ENCODE measurements around the gene KCNN3. TPM values are rescaled to one million over a fixed set of nuclear protein-coding genes. Genes with fewer than 3 reads are reported as not detected.

KCNN3 gene
- total RNA-seq, 1 experiment from 2014 or later, result 0.36 TPM

DNA sequence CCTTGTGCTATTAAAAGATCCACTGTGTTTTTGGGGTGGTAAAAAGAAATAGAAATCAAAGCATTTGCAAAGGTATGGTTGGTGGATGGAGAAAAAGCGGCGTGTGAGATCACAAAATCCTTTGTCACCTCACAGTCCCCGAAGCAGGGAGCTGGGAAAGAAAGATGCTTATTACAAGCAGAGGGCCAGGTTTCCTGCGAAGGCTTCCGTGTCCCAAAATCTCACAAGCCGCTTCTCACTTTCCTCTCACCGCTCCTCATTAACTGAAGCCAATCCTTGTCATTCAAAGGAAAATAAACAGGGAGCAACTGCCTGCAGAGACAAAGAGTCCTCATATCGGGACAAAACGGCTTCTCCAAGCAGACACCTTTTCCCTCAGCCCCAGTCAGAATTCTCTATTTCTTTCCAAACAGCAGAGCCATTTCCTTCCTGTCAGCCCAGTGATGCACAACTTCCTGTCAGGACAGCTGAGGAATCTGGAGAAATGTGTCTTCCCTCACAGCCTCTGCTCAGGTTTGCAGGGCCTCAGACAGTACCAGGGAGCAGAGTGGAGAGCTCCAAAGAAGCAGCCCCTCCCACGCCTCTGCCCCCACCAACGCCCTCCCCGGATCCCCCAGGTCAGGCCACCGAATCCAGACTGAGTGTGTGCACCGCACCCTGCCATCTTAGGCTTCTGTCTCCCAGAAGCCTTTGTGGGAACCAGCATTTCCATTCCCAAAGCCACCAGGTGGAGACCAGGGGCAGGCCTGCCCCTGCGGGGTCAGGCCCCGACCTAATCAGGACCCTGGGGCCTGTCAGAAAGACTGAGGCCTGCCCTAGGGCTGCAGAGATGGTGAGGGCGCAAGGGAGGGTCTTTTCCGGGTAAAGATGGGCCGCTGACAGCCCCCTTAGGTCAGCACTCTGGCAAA is 29.6 kb downstream of the KCNN3 start:
- DNase-seq (ENCODE audit: low spot score), result peak; percentile 71

GRCh38 chr1:154839691-154840090 is 30.4 kb downstream of the KCNN3 start:
- DNase-seq (ENCODE audit: low spot score), result no peak

- DNase-seq (ENCODE audit: low spot score), result no peak
Observed at GRCh38 chr1:154838988-154839387, 31.1 kb downstream of the KCNN3 start.

DNA sequence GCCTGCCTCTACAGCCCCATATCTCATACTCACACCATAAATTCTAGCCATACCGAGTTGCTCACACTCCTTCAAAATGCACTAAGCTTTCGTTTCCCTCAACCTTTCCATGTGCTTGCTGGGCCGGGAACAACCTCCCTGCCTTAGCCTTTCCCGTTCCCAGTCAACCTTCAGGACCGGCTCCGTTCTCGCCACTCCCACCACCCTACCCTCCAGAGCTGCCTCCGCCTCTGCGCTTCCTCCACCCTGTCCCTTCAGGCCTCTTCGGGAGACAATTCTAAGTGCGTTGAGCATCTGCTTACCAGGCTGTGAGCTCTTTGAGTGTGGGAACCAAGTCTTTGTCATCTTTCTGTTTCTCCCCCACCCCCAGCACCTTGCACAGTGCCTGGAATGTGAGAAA is 31.6 kb downstream of the KCNN3 start:
- no peak for DNase-seq (ENCODE audit: low spot score)

GRCh38 chr1:154837672-154838171 is 32.4 kb downstream of the KCNN3 start:
- no peak for DNase-seq (ENCODE audit: low spot score)

DNA sequence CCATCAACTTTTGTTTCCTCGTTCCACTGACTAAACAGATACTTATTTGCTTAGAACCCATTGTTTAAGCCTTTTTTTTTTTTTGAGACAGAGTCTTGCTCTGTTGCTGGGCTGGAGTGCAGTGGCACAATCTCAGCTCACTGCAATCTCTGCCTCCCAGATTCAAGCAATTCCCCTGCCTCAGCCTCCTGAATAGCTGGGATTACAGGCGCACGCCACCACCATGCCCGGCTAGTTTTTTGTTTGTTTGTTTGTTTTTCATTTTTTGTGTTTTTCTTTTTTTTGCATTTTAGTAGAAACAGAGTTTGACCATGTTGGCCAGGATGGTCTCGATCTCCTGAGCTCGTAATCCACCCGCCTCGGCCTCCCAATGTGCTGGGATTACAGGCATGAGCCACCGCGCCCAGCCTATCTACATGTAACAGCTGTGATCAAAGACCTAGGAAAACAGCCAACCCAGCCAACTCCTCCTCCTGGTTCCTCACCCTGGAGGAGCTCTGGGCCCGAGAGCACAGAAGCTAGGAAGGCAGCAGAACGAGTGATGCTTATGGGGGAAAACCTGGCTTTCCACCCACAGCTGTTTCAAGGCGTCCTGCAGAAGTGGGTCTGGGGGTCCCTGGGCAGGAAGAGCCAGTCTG is 32.9 kb downstream of the KCNN3 start:
- no peak for DNase-seq (ENCODE audit: low spot score)

DNA sequence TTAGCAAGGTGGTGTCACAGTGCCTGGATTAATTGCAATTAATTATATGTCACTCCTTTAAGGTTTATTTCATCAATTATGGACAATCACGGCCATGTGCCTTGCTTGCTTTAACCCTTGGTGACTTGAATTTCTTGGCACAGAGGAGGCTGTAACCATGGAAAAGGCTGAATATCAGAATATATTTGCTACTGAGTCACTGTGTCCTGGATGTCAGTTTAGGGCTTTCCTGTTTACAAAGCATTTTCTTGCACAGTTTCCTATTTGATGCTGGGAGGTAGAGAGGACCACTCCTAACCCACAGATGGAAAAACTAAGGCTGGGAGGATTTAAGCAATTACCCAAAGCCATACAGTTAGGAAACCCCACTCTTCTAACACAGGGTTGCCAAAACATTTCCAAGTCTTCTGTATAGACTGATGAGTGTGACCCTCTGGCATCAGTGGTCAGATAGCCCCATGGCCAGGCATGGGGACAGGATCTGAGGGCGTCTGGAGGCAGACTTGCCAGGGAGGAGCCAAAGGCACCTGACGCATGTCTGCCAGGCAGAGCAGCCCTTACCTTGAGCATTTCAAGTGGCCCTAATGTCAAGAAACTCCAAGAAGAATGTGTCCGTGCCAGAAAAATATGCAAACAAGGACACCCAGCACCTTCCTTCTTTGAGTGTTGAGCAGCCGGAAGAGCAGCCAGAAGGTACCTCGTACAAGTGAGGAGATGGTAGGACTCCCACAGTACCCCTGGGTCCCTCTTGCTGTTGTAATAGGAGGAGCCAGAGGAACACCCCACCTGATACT is 34.4 kb downstream of the KCNN3 start:
- no peak for DNase-seq (ENCODE audit: low spot score)

- DNase-seq (ENCODE audit: low spot score), result no peak
Observed at GRCh38 chr1:154833841-154834240, 36.2 kb downstream of the KCNN3 start.

DNA sequence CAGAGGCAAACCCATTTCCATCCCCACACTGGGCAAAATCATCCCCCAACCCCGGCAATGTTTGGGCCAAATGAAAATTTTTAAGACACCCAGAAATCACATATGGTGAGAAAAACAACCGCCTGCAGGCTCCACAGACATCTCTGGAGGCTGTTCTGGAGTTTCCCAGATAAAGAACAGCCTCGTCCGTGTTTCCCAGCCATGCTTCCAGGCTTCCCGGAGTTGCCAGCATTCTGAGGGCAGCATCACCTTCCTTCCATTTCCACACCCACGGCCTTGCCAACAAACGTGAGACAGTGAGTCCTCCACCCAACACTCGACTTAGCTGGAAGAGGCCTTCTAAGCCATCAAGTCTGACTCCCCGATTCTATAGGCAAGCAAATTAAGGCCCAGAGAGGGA is 36.9 kb downstream of the KCNN3 start:
- no peak for DNase-seq (ENCODE audit: low spot score)

DNA sequence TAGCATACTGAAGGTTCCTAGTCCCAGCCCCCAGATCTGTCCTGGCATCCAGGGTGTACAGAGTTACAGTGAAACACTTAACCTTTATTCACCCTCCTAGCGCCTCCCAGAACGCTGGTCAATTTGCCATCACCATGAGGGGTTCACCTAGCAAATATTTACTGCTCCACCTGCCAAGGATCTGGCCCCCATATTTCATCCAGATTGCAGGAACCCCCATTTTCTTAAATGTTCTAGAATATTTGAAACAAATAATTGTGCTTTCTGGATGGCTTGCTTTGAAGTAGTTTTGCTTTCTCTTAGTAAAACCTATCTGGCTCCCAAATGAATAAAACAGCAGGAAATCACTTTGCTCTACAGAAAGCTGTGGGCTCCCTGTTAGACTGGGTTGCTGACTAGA is 37.7 kb downstream of the KCNN3 start:
- DNase-seq (ENCODE audit: low spot score), result no peak

GRCh38 chr1:154831462-154831861 is 38.6 kb downstream of the KCNN3 start:
- no peak for DNase-seq (ENCODE audit: low spot score)

DNA sequence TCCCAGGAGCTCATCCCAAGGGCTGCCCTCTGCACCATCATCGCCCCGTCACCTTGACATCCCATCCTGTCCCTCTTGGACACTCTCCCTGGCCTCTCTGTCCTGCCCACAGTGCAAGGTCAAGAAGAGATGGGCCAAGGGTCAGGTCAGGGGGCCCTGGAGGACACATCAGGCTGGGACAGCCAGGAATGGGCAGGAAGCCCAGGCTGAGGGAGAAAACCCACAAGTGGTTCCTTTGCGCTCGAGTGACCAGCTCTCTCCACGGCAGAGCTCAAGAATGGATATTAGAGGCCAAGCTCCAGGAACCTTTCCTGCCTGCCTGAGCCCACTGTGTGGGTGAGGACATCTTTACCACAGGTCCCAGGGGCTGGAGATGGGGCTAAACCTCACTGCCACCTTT is 41.0 kb downstream of the KCNN3 start:
- DNase-seq (ENCODE audit: low spot score), result no peak

DNA sequence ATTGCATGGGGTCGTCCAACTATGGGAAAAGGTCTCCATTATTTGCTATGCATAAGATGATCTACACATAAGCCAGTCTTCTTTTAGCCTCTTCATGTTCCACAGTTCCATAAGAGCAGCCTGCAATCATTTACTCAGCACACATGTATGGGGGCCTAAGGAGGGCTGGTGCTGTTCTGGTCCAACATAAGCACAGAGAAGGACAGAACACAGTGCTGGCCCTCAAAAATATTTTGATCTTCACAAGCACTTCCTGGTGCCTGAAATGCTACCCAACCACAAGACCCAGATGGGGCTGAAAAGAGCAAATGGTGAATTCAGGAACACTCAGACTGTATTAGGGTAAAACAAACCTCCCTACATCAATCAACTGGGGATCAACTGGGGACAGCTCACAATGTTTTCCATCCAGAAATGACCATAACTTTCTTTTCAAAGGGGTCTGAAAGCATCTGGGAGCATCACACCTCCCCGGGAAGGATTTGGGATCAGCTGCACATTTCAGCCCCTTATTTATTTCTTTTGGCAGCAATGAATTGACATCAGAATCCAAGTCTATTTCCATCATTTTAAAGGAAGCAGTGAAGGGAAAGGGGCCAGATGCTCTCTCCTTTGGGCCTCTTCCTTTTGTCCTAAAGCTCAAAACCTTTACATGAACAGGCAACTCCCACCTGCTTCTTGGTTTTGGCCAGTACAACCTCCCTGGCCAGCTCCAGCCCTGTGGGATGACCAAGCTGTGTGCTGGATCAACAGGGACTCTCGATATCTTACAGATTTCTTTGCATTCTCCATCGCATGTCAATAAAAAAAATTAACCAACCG is 45.7 kb downstream of the KCNN3 start:
- DNase-seq (ENCODE audit: low spot score), result no peak

DNA sequence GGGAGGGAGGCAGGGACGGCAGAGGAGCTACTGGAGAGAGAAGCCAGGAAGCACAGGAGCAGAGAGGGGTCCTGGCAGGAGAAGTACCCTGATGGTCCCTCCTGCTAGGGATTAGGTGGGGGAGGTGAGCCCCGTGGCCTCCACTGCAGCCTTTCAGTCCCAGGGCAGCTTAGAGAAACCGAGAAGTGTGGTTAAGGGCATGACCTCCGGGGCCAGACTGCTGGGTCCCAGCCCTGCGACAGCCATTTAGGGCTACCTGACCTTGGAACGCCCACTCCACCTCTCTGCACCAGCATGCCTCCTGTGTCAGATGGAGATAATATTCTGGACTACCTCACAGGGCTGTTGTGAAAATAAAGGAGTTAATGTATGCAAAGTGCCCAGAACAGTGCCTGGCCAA is 47.4 kb downstream of the KCNN3 start:
- DNase-seq (ENCODE audit: low spot score), result no peak

DNA sequence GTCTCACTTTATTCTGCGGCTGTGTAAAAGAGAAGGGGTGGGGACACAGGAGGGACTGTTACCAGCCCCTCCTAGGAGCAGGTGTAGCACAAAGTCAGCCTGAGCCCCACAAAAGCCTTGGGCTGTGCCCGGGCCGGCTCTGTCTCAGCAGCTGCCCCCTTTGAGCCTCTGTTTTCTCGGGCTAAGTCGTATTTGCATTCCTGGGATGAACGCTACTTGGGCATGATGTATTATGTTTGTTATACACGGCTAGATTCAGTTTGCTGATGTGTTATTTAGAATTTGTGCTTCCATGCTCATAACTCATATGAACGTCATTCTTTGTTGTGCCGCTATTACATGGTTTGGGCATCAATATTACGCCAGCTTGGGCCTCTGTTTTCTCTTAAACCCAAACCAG is 47.8 kb downstream of the KCNN3 start:
- no peak for DNase-seq (ENCODE audit: low spot score)

DNA sequence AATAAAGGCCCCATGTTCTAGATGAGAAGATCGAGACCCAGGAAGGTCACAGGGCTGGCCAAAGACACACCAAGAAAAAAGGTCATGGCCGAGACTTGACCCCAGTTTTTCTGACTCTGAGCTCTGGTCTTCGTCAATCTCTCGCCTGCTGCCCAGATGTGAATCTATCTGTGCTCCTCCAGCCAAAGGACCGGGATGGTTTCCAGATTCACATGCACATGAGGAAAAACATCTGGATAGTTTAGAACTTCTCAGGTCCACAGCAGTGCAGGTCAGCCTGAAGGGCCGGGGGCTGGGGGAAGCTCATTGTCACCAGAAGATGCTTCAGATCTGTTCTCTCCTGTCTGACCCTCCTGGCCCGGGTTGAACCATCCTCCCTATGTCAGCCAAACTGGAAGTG is 49.0 kb downstream of the KCNN3 start:
- no peak for DNase-seq (ENCODE audit: low spot score)

DNA sequence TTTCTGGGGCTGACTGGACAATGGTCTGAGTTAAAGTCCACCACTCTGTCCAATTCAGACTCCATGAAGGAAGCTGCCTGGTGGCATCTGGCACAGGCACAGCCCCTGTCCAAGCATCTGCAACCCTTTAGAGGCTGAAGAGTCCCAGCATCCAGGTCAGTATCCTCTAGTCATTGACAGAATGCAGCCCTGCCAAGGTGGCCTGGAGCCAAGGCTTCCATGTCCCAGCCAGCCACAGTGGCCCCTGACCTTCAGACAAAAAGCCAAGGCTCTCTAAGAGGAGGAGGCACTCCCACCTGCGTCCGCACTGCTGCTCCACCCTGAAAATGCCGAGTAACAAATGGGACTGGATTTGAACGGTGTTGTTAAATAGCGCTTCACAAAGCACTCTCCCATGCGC is 49.4 kb downstream of the KCNN3 start:
- DNase-seq (ENCODE audit: low spot score), result no peak

GRCh38 chr1:154819628-154820590 is 50.2 kb downstream of the KCNN3 start:
- DNase-seq (ENCODE audit: low spot score), result peak; percentile 25

- DNase-seq (ENCODE audit: low spot score), result no peak
Observed at GRCh38 chr1:154818911-154819310, 51.2 kb downstream of the KCNN3 start.

DNA sequence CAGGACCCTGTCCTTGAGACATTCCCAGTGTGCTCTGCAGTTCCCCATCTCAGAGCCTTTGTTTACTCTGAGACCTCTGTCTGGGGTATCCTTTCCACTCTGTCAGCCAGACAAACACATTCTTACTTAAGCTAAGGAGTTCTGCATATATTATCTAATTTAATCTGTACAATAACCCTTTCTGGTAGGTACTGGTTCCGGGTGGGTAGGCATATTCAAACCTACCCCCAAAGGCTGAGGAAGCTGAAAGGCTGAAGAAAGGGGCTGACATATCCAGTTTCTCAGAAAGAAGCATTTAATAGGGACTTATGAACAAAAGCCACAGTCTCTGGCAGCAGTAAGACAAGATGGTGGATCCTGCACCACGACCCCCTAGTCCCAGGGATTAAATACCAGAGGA is 53.1 kb downstream of the KCNN3 start:
- no peak for DNase-seq (ENCODE audit: low spot score)

All from A172 (cell line).